Stomach (tissue), 9 donors: ENCODE measurements around the gene CNTN5. TPM values are rescaled to one million over a fixed set of nuclear protein-coding genes. Genes with fewer than 3 reads are reported as not detected.

Source experiments
- DNase-seq, 2 donors: peaks; one replicate each; pipeline versions ENCODE4 v3.0.0 to v3.0.0-alpha.2; 2013 to 2019
- H3K27ac ChIP-seq, 5 donors: fragments of 200-600 bp in 4 of 5; sonication (generic) in 4 of 5; one replicate each; pipeline ENCODE4 v1.5.1; 2013 to 2019; ENCODE audit warnings: mild to moderate bottlenecking in 1 of 5, moderate library complexity in 1 of 5
- H3K27me3 ChIP-seq, 3 donors: fragments of 200-600 bp; sonication (generic); one replicate each; pipeline ENCODE4 v1.5.1; 2017 to 2019; ENCODE audit warnings: mixed run types in 1 of 3
- H3K36me3 ChIP-seq, 4 donors: fragments of 200-600 bp; sonication (generic); 1 replicate in 3 of 4; 2 replicates in 1 of 4; pipeline ENCODE4 v1.5.1; 2016 to 2019
- H3K4me1 ChIP-seq, 4 donors: fragments of 200-600 bp; sonication (generic); one replicate each; pipeline ENCODE4 v1.5.1; 2016 to 2019
- H3K4me3 ChIP-seq, 4 donors: fragments of 200-600 bp; sonication (generic) in 3 of 4; one replicate each; pipeline ENCODE4 v1.5.1; 2016 to 2019; ENCODE audit warnings: mild to moderate bottlenecking in 1 of 4
- H3K9me3 ChIP-seq, 4 donors: fragments of 200-600 bp; sonication (generic); one replicate each; pipeline ENCODE4 v1.5.1; 2016 to 2019
- CTCF ChIP-seq, 7 experiments: fragments of 450-650 bp in 4 of 7; fragments of 200-600 bp in 3 of 7; sonication (generic) in 3 of 7; IDR thresholded peaks; one replicate each; pipeline ENCODE4 v1.5.1; 2016 to 2019; ENCODE audit warnings: antibody characterized with exemption in 7 of 7, control low read depth in 2 of 7, mild to moderate bottlenecking in 1 of 7
- EP300 ChIP-seq: sonication (generic); formaldehyde crosslinking; IDR thresholded peaks from one replicate; pipeline ENCODE4 v1.6.1; 2017; ENCODE audit warnings: antibody characterized with exemption
- POLR2A ChIP-seq, 4 donors: fragments of 450-650 bp; IDR thresholded peaks; one replicate each; pipeline ENCODE4 v1.6.1; 2016; ENCODE audit warnings: antibody characterized with exemption in 4 of 4, control low read depth in 2 of 4, mild to moderate bottlenecking in 1 of 4, moderate library complexity in 1 of 4
- POLR2AphosphoS5 ChIP-seq, 3 donors: sonication (generic); formaldehyde crosslinking; IDR thresholded peaks; one replicate each; pipeline ENCODE4 v1.6.1; 2016; ENCODE audit warnings: antibody characterized with exemption in 3 of 3
- WGBS, 5 donors: extraction: QIAGEN DNeasy Blood & Tissue Kit in 3 of 5; methylation state at CpG; one replicate each; pipeline versions ENCODE4 v1.1.5 to v1.1.7; 2013 to 2018; 5-methylcytosine and 5-hydroxymethylcytosine counted together
- intact Hi-C: fragments of 100-400 bp; cut with DNase I; formaldehyde crosslinking; loops from one replicate; pipeline ENCODE4 v1.15.1; 2023; ENCODE audit warnings: low total_unique reads
- polyA plus RNA-seq, 3 donors: library from polyadenylated mRNA; stranded (reverse); fragments of 200-250 nt; gene quantifications; one replicate each; pipeline ENCODE4 v1.2.3, GENCODE V29; 2013
- total RNA-seq, 5 donors: library from RNA; depleted of rRNA; stranded (reverse); fragments of >200 nt; gene quantifications; one replicate each; pipeline versions ENCODE4 v1.1.0 to v1.2.3, GENCODE V29; 2014 to 2016
- donor health status: healthy with polysubstance abuse.
- donor health status: Bipolar disorder and iron deficiency.
- donor health status: healthy.

CNTN5 gene
- total and polyA plus RNA-seq, 8 donors: 0.05 to 9.9 TPM; not detected in 6

GRCh38 chr11:100328626-100329340 lies 1308.0 kb downstream of the CNTN5 start:
- Histone ChIP-seq H3K36me3 (no peaks in the 10 kb centered on the region), H3K27me3 (no peaks in the 10 kb centered on the region), H3K9me3 (no peaks in the 10 kb centered on the region), H3K4me1 (no peaks in the 10 kb centered on the region), H3K4me3 (no peak overlapping the region), H3K27ac (no peak overlapping the region)
- DNase-seq: no peak
- TF ChIP-seq POLR2A (IDR thresholded peaks at IDR 0.05) (no peak), CTCF (IDR thresholded peaks at IDR 0.05) (no peak), EP300 (no peak), POLR2AphosphoS5 (IDR thresholded peaks at IDR 0.05) (no peak)
- intact Hi-C loops: no loop called here
- WGBS, 5 donors: 79 to 91% (median 83%) methylated on average over 4 of the region's 4 CpGs

GRCh38 chr11:100329352-100329751 lies 1308.6 kb downstream of the CNTN5 start:
- TF ChIP-seq POLR2AphosphoS5 (IDR thresholded peaks at IDR 0.05) (no peak), EP300 (no peak), POLR2A (IDR thresholded peaks at IDR 0.05) (no peak), CTCF (IDR thresholded peaks at IDR 0.05) (no peak)
- H3K9me3 ChIP-seq: no peaks in the 10 kb centered on the region
- H3K36me3 ChIP-seq: no peaks in the 10 kb centered on the region
- H3K27ac ChIP-seq: no peak overlapping the region
- DNase-seq: no peak
- intact Hi-C loops: no loop called here
- H3K4me3 ChIP-seq: no peak overlapping the region
- H3K4me1 ChIP-seq: no peaks in the 10 kb centered on the region
- no peaks in the 10 kb centered on the region for H3K27me3 ChIP-seq

- H3K4me3 ChIP-seq: no peak overlapping the region
- H3K36me3 ChIP-seq: no peaks in the 10 kb centered on the region
- H3K27ac ChIP-seq: no peak overlapping the region
- TF ChIP-seq POLR2A (IDR thresholded peaks at IDR 0.05) (no peak), POLR2AphosphoS5 (IDR thresholded peaks at IDR 0.05) (no peak), EP300 (no peak)
- H3K9me3 ChIP-seq: no peaks in the 10 kb centered on the region
- WGBS, 5 donors: 73 to 97% (median 84%) methylated on average over 4 of the region's 4 CpGs
- intact Hi-C loops: no loop called here
- H3K4me1 ChIP-seq: no peaks in the 10 kb centered on the region
- no peak for DNase-seq
- no peaks in the 10 kb centered on the region for H3K27me3 ChIP-seq
Observed at GRCh38 chr11:100336873-100337272, 1316.1 kb downstream of the CNTN5 start.

- Histone ChIP-seq H3K4me3 (no peak overlapping the region), H3K9me3 (no peaks in the 10 kb centered on the region), H3K27ac (no peak overlapping the region), H3K4me1 (no peaks in the 10 kb centered on the region), H3K27me3 (no peaks in the 10 kb centered on the region), H3K36me3 (no peaks in the 10 kb centered on the region)
- no peak for DNase-seq
- WGBS, 5 donors: 87 to 94% (median 93%) methylated on average over 6 of the region's 6 CpGs
- intact Hi-C loops: no loop called here
- no peak for TF ChIP-seq EP300
- TF ChIP-seq POLR2AphosphoS5 (IDR thresholded peaks at IDR 0.05): no peak
- no peak for TF ChIP-seq CTCF (IDR thresholded peaks at IDR 0.05)
- no peak for TF ChIP-seq POLR2A (IDR thresholded peaks at IDR 0.05)
Observed at GRCh38 chr11:100338144-100338840, 1317.5 kb downstream of the CNTN5 start.
